GOT3 (cell line): ENCODE measurements around the gene PRLH.

ENCODE experiments used
- DNase-seq: peaks from one replicate; lab custom pipeline; 2025; ENCODE audit warnings: mixed read lengths; lab: John Stamatoyannopoulos, UW

PRLH gene

GRCh38 chr2:237566401-237567235, at the start of gene PRLH:
Gene PRLH, plus strand, starts transcription at chr2:237566574. Its CDS starts 0 bp downstream, at chr2:237566574.
- no peak for DNase-seq

GRCh38 chr2:237517163-237517562, 49.2 kb upstream of the PRLH start:
- no peak for DNase-seq

GRCh38 chr2:237517990-237518389, 48.4 kb upstream of the PRLH start:
- DNase-seq, result no peak

GRCh38 chr2:237519506-237520245, 46.7 kb upstream of the PRLH start:
- DNase-seq, result no peak

- no peak for DNase-seq
These were observed 46.1 kb upstream of the PRLH start for GRCh38 chr2:237520290-237520689.

- DNase-seq, result no peak
These were observed 41.7 kb upstream of the PRLH start for GRCh38 chr2:237524631-237525030.

GRCh38 chr2:237525559-237526157, 40.7 kb upstream of the PRLH start:
- no peak for DNase-seq

- no peak for DNase-seq
These were observed 39.1 kb upstream of the PRLH start for GRCh38 chr2:237527233-237527632.

- no peak for DNase-seq
These were observed 38.6 kb upstream of the PRLH start for GRCh38 chr2:237527766-237528165.

- no peak for DNase-seq
These were observed 36.6 kb upstream of the PRLH start for GRCh38 chr2:237529452-237530402.

- DNase-seq, result no peak
These were observed 35.6 kb upstream of the PRLH start for GRCh38 chr2:237530472-237531433.

GRCh38 chr2:237532160-237532559, 34.2 kb upstream of the PRLH start:
- no peak for DNase-seq

- DNase-seq, result peak; percentile 26
These were observed 32.7 kb upstream of the PRLH start for GRCh38 chr2:237533668-237534161.

GRCh38 chr2:237534380-237534779, 32.0 kb upstream of the PRLH start:
- no peak for DNase-seq

GRCh38 chr2:237535385-237536082, 30.8 kb upstream of the PRLH start:
- DNase-seq, result no peak

GRCh38 chr2:237536083-237536415, 30.3 kb upstream of the PRLH start:
- DNase-seq, result no peak

GRCh38 chr2:237536617-237537016, 29.8 kb upstream of the PRLH start:
- DNase-seq, result no peak

GRCh38 chr2:237538001-237538720, 28.2 kb upstream of the PRLH start:
- no peak for DNase-seq

GRCh38 chr2:237538901-237539300, 27.5 kb upstream of the PRLH start:
- DNase-seq, result no peak
